Astrocyte (in vitro differentiated cells and primary cell): ENCODE data around the gene ILKAP.

Experiments used
- EZH2 ChIP-seq: IDR thresholded peaks from 2 replicates; pipeline ENCODE4 v1.6.1; 2012; ENCODE audit warnings: mild to moderate bottlenecking, low read length, inconsistent platforms; ENCODE audit not compliant: insufficient read depth
- TF ChIP-seq, protein P1 (sequence below): IDR thresholded peaks from 2 replicates; pipeline ENCODE4 v1.5.1; 2011; ENCODE audit warnings: low read depth, mild to moderate bottlenecking, inconsistent platforms, low read length, moderate library complexity; ENCODE audit not compliant: insufficient read depth

DNA sequence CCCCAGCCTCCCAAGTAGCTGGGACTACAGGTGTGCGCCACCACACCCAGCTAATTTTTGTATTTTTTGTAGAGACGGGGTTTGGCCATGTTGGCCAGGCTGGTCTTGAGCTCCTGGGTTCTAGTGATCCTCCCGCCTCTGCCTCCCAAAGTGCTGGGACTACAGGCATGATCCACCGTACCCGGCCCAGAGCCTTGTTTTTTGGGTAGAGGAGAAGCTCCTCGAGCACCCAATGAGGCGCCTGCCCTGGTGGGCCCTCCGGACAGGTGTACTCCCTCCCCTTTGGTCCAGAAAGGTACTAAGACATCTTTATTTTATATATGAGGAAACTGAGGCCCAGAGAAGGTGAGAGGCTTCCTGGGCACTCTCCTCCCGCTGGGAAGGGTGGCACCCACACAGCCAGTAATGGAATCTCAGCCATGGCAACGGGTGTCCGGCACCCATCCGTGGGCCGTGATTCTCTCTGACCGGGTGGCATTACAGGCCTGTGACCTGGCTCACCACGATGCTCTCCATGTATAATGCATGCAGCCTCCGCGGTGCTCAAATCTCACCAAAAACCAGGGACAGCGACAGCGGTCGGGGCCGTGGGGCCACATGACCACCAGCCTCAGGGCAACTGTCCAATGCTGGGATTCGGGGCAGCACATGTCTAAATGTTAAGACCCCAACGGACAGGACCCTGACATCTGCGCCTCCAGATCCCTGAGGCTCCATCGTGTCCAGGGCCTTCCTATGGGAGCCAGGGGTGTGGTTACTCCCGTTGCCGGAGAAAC, 81.8 kb downstream of the ILKAP start:
- TF ChIP-seq, protein P1, sequence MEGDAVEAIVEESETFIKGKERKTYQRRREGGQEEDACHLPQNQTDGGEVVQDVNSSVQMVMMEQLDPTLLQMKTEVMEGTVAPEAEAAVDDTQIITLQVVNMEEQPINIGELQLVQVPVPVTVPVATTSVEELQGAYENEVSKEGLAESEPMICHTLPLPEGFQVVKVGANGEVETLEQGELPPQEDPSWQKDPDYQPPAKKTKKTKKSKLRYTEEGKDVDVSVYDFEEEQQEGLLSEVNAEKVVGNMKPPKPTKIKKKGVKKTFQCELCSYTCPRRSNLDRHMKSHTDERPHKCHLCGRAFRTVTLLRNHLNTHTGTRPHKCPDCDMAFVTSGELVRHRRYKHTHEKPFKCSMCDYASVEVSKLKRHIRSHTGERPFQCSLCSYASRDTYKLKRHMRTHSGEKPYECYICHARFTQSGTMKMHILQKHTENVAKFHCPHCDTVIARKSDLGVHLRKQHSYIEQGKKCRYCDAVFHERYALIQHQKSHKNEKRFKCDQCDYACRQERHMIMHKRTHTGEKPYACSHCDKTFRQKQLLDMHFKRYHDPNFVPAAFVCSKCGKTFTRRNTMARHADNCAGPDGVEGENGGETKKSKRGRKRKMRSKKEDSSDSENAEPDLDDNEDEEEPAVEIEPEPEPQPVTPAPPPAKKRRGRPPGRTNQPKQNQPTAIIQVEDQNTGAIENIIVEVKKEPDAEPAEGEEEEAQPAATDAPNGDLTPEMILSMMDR, result no peak
- TF ChIP-seq EZH2, result no peak
